Fibroblast of lung (primary cell): ENCODE measurements around the gene HHIPL1.

Experiments used
- EZH2 ChIP-seq: IDR thresholded peaks from 2 replicates; pipeline ENCODE4 v1.5.1; 2012; ENCODE audit warnings: low read length, control low read depth, mild to moderate bottlenecking; ENCODE audit errors: missing control alignments
- TF ChIP-seq, protein P1 (sequence below), 2 donors: IDR thresholded peaks in 1 of 2; conservative IDR thresholded peaks in 1 of 2; 1 replicate in 1 of 2; 2 replicates in 1 of 2; pipeline ENCODE4 v1.5.1; 2011 to 2012; ENCODE audit warnings: low read length in 2 of 2, control low read depth in 1 of 2, inconsistent platforms in 1 of 2, low read depth in 1 of 2, mild to moderate bottlenecking in 1 of 2

DNA sequence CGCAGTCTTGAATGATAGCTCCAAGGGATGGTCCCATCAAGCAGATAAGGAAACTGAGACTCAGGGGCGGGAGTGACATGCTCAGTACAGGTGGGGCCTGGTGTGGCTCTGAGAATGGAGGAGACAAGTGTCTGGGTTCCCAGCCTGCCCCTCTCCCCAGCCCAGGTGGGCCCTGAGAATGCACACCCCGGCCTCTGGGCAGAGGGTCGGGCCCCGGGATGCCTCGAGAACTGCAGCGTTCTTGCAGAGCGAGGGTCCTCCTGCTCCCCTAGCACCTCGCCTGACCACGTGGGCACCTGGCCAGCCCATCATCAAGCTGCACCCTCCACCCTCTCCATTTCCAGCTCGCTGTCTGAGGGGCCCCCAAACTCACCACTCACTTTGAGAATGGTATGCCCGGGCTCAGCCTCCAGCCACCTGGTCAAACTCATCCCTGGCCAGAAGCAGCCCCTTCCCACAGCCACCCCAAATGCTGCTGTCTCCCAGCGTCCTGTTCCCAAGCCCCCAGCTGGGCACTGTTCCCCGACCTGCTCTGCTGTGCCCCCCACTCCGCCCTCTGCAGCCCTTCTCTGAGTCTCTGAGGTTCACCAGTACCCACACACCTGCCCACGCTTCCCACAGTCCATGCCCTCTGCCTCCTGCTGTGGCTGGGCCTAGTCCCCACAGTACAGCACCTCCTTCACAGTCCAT is 83.4 kb downstream of the HHIPL1 start:
- TF ChIP-seq, protein P1, sequence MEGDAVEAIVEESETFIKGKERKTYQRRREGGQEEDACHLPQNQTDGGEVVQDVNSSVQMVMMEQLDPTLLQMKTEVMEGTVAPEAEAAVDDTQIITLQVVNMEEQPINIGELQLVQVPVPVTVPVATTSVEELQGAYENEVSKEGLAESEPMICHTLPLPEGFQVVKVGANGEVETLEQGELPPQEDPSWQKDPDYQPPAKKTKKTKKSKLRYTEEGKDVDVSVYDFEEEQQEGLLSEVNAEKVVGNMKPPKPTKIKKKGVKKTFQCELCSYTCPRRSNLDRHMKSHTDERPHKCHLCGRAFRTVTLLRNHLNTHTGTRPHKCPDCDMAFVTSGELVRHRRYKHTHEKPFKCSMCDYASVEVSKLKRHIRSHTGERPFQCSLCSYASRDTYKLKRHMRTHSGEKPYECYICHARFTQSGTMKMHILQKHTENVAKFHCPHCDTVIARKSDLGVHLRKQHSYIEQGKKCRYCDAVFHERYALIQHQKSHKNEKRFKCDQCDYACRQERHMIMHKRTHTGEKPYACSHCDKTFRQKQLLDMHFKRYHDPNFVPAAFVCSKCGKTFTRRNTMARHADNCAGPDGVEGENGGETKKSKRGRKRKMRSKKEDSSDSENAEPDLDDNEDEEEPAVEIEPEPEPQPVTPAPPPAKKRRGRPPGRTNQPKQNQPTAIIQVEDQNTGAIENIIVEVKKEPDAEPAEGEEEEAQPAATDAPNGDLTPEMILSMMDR (conservative IDR thresholded peaks at IDR 0.05 in 1 of 2, IDR thresholded peaks at IDR 0.05 in 1 of 2; ENCODE audit: low read depth in 1 of 2, low read length in 2 of 2): no peak
- no peak for TF ChIP-seq EZH2
